ENCODE data around the gene SULT1A1. TPM values are rescaled to one million over a fixed set of nuclear protein-coding genes. Genes with fewer than 3 reads are reported as not detected.

The SULT1A1 gene
- total and polyA plus RNA-seq, 4 donors: 25.3 to 143 (median 102) TPM

- H3K9me3 ChIP-seq (ENCODE audit: control insufficient read depth in 4 of 4, low read length in 3 of 4): no peaks in the 10 kb centered on the region
- H3K4me3 ChIP-seq (ENCODE audit: low read depth in 1 of 3, low read length in 3 of 3): no peak overlapping the region
- no peak overlapping the region for H3K27ac ChIP-seq (ENCODE audit: low read depth in 1 of 2, low read length in 2 of 2)
- H3K36me3 ChIP-seq (ENCODE audit: control insufficient read depth in 4 of 4, insufficient read depth in 3 of 4, low read depth in 1 of 4, low read length in 3 of 4): peaks cover 0 to 10% (median 4%) of the 10 kb centered on the region in 4 donors
- no peak overlapping the region for H3K9ac ChIP-seq (ENCODE audit: low read depth in 1 of 2, low read length in 2 of 2)
- peaks cover 0 to 15% (median 9%) of the 10 kb centered on the region in 4 donors for H3K4me1 ChIP-seq (ENCODE audit: control insufficient read depth in 4 of 4, insufficient read depth in 4 of 4, low read length in 3 of 4)
- no peak for TF ChIP-seq RXRA (IDR thresholded peaks at IDR 0.05)
- TF ChIP-seq, protein P1, sequence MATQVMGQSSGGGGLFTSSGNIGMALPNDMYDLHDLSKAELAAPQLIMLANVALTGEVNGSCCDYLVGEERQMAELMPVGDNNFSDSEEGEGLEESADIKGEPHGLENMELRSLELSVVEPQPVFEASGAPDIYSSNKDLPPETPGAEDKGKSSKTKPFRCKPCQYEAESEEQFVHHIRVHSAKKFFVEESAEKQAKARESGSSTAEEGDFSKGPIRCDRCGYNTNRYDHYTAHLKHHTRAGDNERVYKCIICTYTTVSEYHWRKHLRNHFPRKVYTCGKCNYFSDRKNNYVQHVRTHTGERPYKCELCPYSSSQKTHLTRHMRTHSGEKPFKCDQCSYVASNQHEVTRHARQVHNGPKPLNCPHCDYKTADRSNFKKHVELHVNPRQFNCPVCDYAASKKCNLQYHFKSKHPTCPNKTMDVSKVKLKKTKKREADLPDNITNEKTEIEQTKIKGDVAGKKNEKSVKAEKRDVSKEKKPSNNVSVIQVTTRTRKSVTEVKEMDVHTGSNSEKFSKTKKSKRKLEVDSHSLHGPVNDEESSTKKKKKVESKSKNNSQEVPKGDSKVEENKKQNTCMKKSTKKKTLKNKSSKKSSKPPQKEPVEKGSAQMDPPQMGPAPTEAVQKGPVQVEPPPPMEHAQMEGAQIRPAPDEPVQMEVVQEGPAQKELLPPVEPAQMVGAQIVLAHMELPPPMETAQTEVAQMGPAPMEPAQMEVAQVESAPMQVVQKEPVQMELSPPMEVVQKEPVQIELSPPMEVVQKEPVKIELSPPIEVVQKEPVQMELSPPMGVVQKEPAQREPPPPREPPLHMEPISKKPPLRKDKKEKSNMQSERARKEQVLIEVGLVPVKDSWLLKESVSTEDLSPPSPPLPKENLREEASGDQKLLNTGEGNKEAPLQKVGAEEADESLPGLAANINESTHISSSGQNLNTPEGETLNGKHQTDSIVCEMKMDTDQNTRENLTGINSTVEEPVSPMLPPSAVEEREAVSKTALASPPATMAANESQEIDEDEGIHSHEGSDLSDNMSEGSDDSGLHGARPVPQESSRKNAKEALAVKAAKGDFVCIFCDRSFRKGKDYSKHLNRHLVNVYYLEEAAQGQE (IDR thresholded peaks at IDR 0.05): no peak
- no peak for TF ChIP-seq HNF4A (conservative IDR thresholded peaks at IDR 0.05)
- TF ChIP-seq, protein P2, sequence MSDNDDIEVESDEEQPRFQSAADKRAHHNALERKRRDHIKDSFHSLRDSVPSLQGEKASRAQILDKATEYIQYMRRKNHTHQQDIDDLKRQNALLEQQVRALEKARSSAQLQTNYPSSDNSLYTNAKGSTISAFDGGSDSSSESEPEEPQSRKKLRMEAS (IDR thresholded peaks at IDR 0.05): no peak
- no peak for TF ChIP-seq SP1 (IDR thresholded peaks at IDR 0.05)
- TF ChIP-seq ZBTB33 (IDR thresholded peaks at IDR 0.05): no peak
- no peak for TF ChIP-seq RAD21 (IDR thresholded peaks at IDR 0.05)
- no peak for TF ChIP-seq YY1 (IDR thresholded peaks at IDR 0.05)
- no peak for TF ChIP-seq NR2F2 (IDR thresholded peaks at IDR 0.05)
- TF ChIP-seq EGR1 (IDR thresholded peaks at IDR 0.05; ENCODE audit: low read depth in 2 of 2): no peak
- TF ChIP-seq FOXA1 (IDR thresholded peaks at IDR 0.05): no peak
- no peak for TF ChIP-seq GABPA (IDR thresholded peaks at IDR 0.05 in 1 of 2, conservative IDR thresholded peaks at IDR 0.05 in 1 of 2)
- TF ChIP-seq, protein P3, sequence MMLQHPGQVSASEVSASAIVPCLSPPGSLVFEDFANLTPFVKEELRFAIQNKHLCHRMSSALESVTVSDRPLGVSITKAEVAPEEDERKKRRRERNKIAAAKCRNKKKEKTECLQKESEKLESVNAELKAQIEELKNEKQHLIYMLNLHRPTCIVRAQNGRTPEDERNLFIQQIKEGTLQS (IDR thresholded peaks at IDR 0.05): no peak
- TF ChIP-seq TAF1 (conservative IDR thresholded peaks at IDR 0.05): no peak
- TF ChIP-seq FOXA2 (IDR thresholded peaks at IDR 0.05): no peak
- no peak for TF ChIP-seq HNF4G (IDR thresholded peaks at IDR 0.05)
- no peak for TF ChIP-seq CTCF (IDR thresholded peaks at IDR 0.05; ENCODE audit: low read depth, low read length, missing input control)
- no peak for TF ChIP-seq JUND (IDR thresholded peaks at IDR 0.05)
- DNase-seq (ENCODE audit: low spot score): no peak
- no peaks in the 10 kb centered on the region for H3K27me3 ChIP-seq (ENCODE audit: control insufficient read depth in 4 of 4, insufficient read depth in 4 of 4, low read length in 3 of 4)
- WGBS: 79% methylated on average over 3 of the region's 3 CpGs
Measured at GRCh38 chr16:28558456-28558855, 51.4 kb downstream of the SULT1A1 start.
